ENCODE measurements around the gene AMPH.

The AMPH gene

GRCh38 chr7:38630720-38631673, at the start of gene AMPH:
AMPH (minus strand) TSS chr7:38631373; CDS start chr7:38631351, 22 bp downstream.
- peaks cover 15% of the 10 kb centered on the region for H3K4me1 ChIP-seq (ENCODE audit: control insufficient read depth, insufficient read depth, low read length, unreplicated experiment)
- H3K27me3 ChIP-seq (ENCODE audit: insufficient read depth, low read length), result no peaks in the 10 kb centered on the region
- H3K36me3 ChIP-seq (ENCODE audit: insufficient read depth, low read length), result no peaks in the 10 kb centered on the region
- no peak within 1 kb of the TSS for H3K27ac ChIP-seq (ENCODE audit: low read depth, low read length)
- peak within 1 kb of the TSS; percentile 93 for H3K4me3 ChIP-seq (ENCODE audit: low read depth, low read length)
- H3K79me2 ChIP-seq (ENCODE audit: control insufficient read depth, insufficient read depth, low read length, unreplicated experiment), result no peaks in the 10 kb centered on the region
- H2AFZ ChIP-seq (ENCODE audit: low read length, unreplicated experiment), result peak within 1 kb of the TSS; percentile 87

- H3K27ac ChIP-seq (ENCODE audit: low read depth, low read length), result no peak overlapping the region
- no peak overlapping the region for H2AFZ ChIP-seq (ENCODE audit: low read length, unreplicated experiment)
- no peaks in the 10 kb centered on the region for H3K36me3 ChIP-seq (ENCODE audit: insufficient read depth, low read length)
- no peaks in the 10 kb centered on the region for H3K27me3 ChIP-seq (ENCODE audit: insufficient read depth, low read length)
- peaks cover 11% of the 10 kb centered on the region for H3K4me1 ChIP-seq (ENCODE audit: control insufficient read depth, insufficient read depth, low read length, unreplicated experiment)
- H3K4me3 ChIP-seq (ENCODE audit: low read depth, low read length), result no peak overlapping the region
- H3K79me2 ChIP-seq (ENCODE audit: control insufficient read depth, insufficient read depth, low read length, unreplicated experiment), result no peaks in the 10 kb centered on the region
Measured at GRCh38 chr7:38679419-38679818, 48.2 kb upstream of the AMPH start.

- Histone ChIP-seq H3K27ac (ENCODE audit: low read depth, low read length) (no peak overlapping the region), H3K36me3 (ENCODE audit: insufficient read depth, low read length) (no peaks in the 10 kb centered on the region)
Measured at GRCh38 chr7:38678698-38679054, 47.5 kb upstream of the AMPH start.

GRCh38 chr7:38677981-38678697, 47.0 kb upstream of the AMPH start:
- Histone ChIP-seq H3K79me2 (ENCODE audit: control insufficient read depth, insufficient read depth, low read length, unreplicated experiment) (no peaks in the 10 kb centered on the region), H3K27me3 (ENCODE audit: insufficient read depth, low read length) (no peaks in the 10 kb centered on the region), H3K27ac (ENCODE audit: low read depth, low read length) (no peak overlapping the region), H2AFZ (ENCODE audit: low read length, unreplicated experiment) (no peak overlapping the region), H3K36me3 (ENCODE audit: insufficient read depth, low read length) (no peaks in the 10 kb centered on the region), H3K4me3 (ENCODE audit: low read depth, low read length) (no peak overlapping the region), H3K4me1 (ENCODE audit: control insufficient read depth, insufficient read depth, low read length, unreplicated experiment) (peaks cover 21% of the 10 kb centered on the region)

More at GRCh38 chr7:38678698-38679054, 47.5 kb upstream of the AMPH start:
- H3K27me3 ChIP-seq (ENCODE audit: insufficient read depth, low read length), result no peaks in the 10 kb centered on the region
- no peak overlapping the region for H2AFZ ChIP-seq (ENCODE audit: low read length, unreplicated experiment)
- H3K79me2 ChIP-seq (ENCODE audit: control insufficient read depth, insufficient read depth, low read length, unreplicated experiment), result no peaks in the 10 kb centered on the region
- H3K4me1 ChIP-seq (ENCODE audit: control insufficient read depth, insufficient read depth, low read length, unreplicated experiment), result peaks cover 17% of the 10 kb centered on the region
- H3K4me3 ChIP-seq (ENCODE audit: low read depth, low read length), result no peak overlapping the region

- H2AFZ ChIP-seq (ENCODE audit: low read length, unreplicated experiment), result peak overlapping the region; percentile 63
- peaks cover 21% of the 10 kb centered on the region for H3K4me1 ChIP-seq (ENCODE audit: control insufficient read depth, insufficient read depth, low read length, unreplicated experiment)
- no peak overlapping the region for H3K27ac ChIP-seq (ENCODE audit: low read depth, low read length)
- H3K27me3 ChIP-seq (ENCODE audit: insufficient read depth, low read length), result no peaks in the 10 kb centered on the region
- no peaks in the 10 kb centered on the region for H3K36me3 ChIP-seq (ENCODE audit: insufficient read depth, low read length)
- H3K79me2 ChIP-seq (ENCODE audit: control insufficient read depth, insufficient read depth, low read length, unreplicated experiment), result no peaks in the 10 kb centered on the region
- no peak overlapping the region for H3K4me3 ChIP-seq (ENCODE audit: low read depth, low read length)
Measured at GRCh38 chr7:38675494-38676106, 44.4 kb upstream of the AMPH start.

GRCh38 chr7:38674513-38674912, 43.3 kb upstream of the AMPH start:
- Histone ChIP-seq H3K79me2 (ENCODE audit: control insufficient read depth, insufficient read depth, low read length, unreplicated experiment) (no peaks in the 10 kb centered on the region), H3K4me3 (ENCODE audit: low read depth, low read length) (no peak overlapping the region), H3K36me3 (ENCODE audit: insufficient read depth, low read length) (no peaks in the 10 kb centered on the region), H3K27me3 (ENCODE audit: insufficient read depth, low read length) (no peaks in the 10 kb centered on the region), H3K27ac (ENCODE audit: low read depth, low read length) (peak overlapping the region; percentile 71), H3K4me1 (ENCODE audit: control insufficient read depth, insufficient read depth, low read length, unreplicated experiment) (peaks cover 21% of the 10 kb centered on the region), H2AFZ (ENCODE audit: low read length, unreplicated experiment) (peak overlapping the region; percentile 63)

- Histone ChIP-seq H2AFZ (ENCODE audit: low read length, unreplicated experiment) (peak overlapping the region; percentile 63), H3K4me3 (ENCODE audit: low read depth, low read length) (peak overlapping the region; percentile 39; the same call in 1 of the 2 replicates), H3K27me3 (ENCODE audit: insufficient read depth, low read length) (no peaks in the 10 kb centered on the region), H3K4me1 (ENCODE audit: control insufficient read depth, insufficient read depth, low read length, unreplicated experiment) (peaks cover 18% of the 10 kb centered on the region), H3K27ac (ENCODE audit: low read depth, low read length) (peak overlapping the region; percentile 71), H3K79me2 (ENCODE audit: control insufficient read depth, insufficient read depth, low read length, unreplicated experiment) (no peaks in the 10 kb centered on the region), H3K36me3 (ENCODE audit: insufficient read depth, low read length) (no peaks in the 10 kb centered on the region)
Measured at GRCh38 chr7:38673795-38674194, 42.6 kb upstream of the AMPH start.

GRCh38 chr7:38671911-38672905, 41.0 kb upstream of the AMPH start:
- Histone ChIP-seq H3K4me1 (ENCODE audit: control insufficient read depth, insufficient read depth, low read length, unreplicated experiment) (peaks cover 18% of the 10 kb centered on the region), H3K27me3 (ENCODE audit: insufficient read depth, low read length) (no peaks in the 10 kb centered on the region), H3K27ac (ENCODE audit: low read depth, low read length) (no peak overlapping the region), H2AFZ (ENCODE audit: low read length, unreplicated experiment) (no peak overlapping the region), H3K4me3 (ENCODE audit: low read depth, low read length) (no peak overlapping the region), H3K36me3 (ENCODE audit: insufficient read depth, low read length) (no peaks in the 10 kb centered on the region), H3K79me2 (ENCODE audit: control insufficient read depth, insufficient read depth, low read length, unreplicated experiment) (no peaks in the 10 kb centered on the region)

GRCh38 chr7:38669965-38670520, 38.9 kb upstream of the AMPH start:
- Histone ChIP-seq H2AFZ (ENCODE audit: low read length, unreplicated experiment) (no peak overlapping the region), H3K4me3 (ENCODE audit: low read depth, low read length) (no peak overlapping the region), H3K36me3 (ENCODE audit: insufficient read depth, low read length) (no peaks in the 10 kb centered on the region), H3K27me3 (ENCODE audit: insufficient read depth, low read length) (no peaks in the 10 kb centered on the region), H3K79me2 (ENCODE audit: control insufficient read depth, insufficient read depth, low read length, unreplicated experiment) (no peaks in the 10 kb centered on the region), H3K27ac (ENCODE audit: low read depth, low read length) (no peak overlapping the region), H3K4me1 (ENCODE audit: control insufficient read depth, insufficient read depth, low read length, unreplicated experiment) (peaks cover 16% of the 10 kb centered on the region)
